WERI-Rb-1 (cell line): ENCODE results near the gene MEGF9.

Experiments
- DNase-seq: peaks from one replicate; pipeline ENCODE4 v3.0.0-alpha.2; 2020
- H3K27ac ChIP-seq: fragments of 250-450 bp; sonication (Bioruptor Pico); 2 replicates; pipeline ENCODE4 v1.5.1; 2020; ENCODE audit warnings: mild to moderate bottlenecking, moderate library complexity
- H3K27me3 ChIP-seq: fragments of 250-450 bp; sonication (Bioruptor Pico); 2 replicates; pipeline ENCODE4 v1.5.1; 2021; ENCODE audit warnings: mild to moderate bottlenecking, low read depth, moderate library complexity; ENCODE audit not compliant: insufficient read depth, severe bottlenecking
- H3K36me3 ChIP-seq: fragments of 250-450 bp; sonication (Bioruptor Pico); 2 replicates; pipeline ENCODE4 v1.5.1; 2020; ENCODE audit warnings: mild to moderate bottlenecking, moderate library complexity
- H3K4me3 ChIP-seq: 2 replicates; pipeline ENCODE4 v1.5.1; 2011; ENCODE audit warnings: low read depth, mild to moderate bottlenecking, control low read depth, low read length
- H3K9me3 ChIP-seq: fragments of 250-450 bp; sonication (Bioruptor Pico); 2 replicates; pipeline ENCODE4 v1.5.1; 2021; ENCODE audit warnings: mild to moderate bottlenecking, moderate library complexity; ENCODE audit not compliant: severe bottlenecking
- CTCF ChIP-seq: IDR thresholded peaks from 2 replicates; pipeline ENCODE4 v1.5.1; 2011; ENCODE audit warnings: low read depth, mild to moderate bottlenecking, control low read depth, inconsistent platforms, low read length

The MEGF9 gene

GRCh38 chr9:120659209-120659608 is 55.1 kb downstream of the MEGF9 start:
- DNase-seq, result peak; percentile 20
- Histone ChIP-seq H3K36me3 (no peaks in the 10 kb centered on the region), H3K27ac (no peak overlapping the region), H3K27me3 (no peaks in the 10 kb centered on the region), H3K9me3 (no peaks in the 10 kb centered on the region), H3K4me3 (no peak overlapping the region)
- TF ChIP-seq CTCF, result no peak

- TF ChIP-seq CTCF, result no peak
- Histone ChIP-seq H3K27me3 (no peaks in the 10 kb centered on the region), H3K36me3 (no peaks in the 10 kb centered on the region), H3K4me3 (no peak overlapping the region), H3K27ac (no peak overlapping the region), H3K9me3 (no peaks in the 10 kb centered on the region)
- DNase-seq, result no peak
These were observed 59.2 kb downstream of the MEGF9 start for GRCh38 chr9:120655005-120655622.

GRCh38 chr9:120654272-120654671 is 60.0 kb downstream of the MEGF9 start:
- no peaks in the 10 kb centered on the region for H3K27me3 ChIP-seq
- no peak for DNase-seq
- no peak overlapping the region for H3K27ac ChIP-seq
- no peaks in the 10 kb centered on the region for H3K36me3 ChIP-seq
- H3K4me3 ChIP-seq, result no peak overlapping the region
- no peak for TF ChIP-seq CTCF
- H3K9me3 ChIP-seq, result no peaks in the 10 kb centered on the region

GRCh38 chr9:120653762-120654161 is 60.5 kb downstream of the MEGF9 start:
- DNase-seq, result no peak
- no peak overlapping the region for H3K4me3 ChIP-seq
- no peak overlapping the region for H3K27ac ChIP-seq
- H3K36me3 ChIP-seq, result no peaks in the 10 kb centered on the region
- H3K9me3 ChIP-seq, result no peaks in the 10 kb centered on the region
- no peak for TF ChIP-seq CTCF
- no peaks in the 10 kb centered on the region for H3K27me3 ChIP-seq

- H3K27ac ChIP-seq, result no peak overlapping the region
These were observed 61.3 kb downstream of the MEGF9 start for GRCh38 chr9:120652934-120653333.

More at GRCh38 chr9:120652934-120653333, 61.3 kb downstream of the MEGF9 start:
- no peaks in the 10 kb centered on the region for H3K36me3 ChIP-seq
- TF ChIP-seq CTCF, result no peak
- no peaks in the 10 kb centered on the region for H3K27me3 ChIP-seq
- no peaks in the 10 kb centered on the region for H3K9me3 ChIP-seq
- DNase-seq, result no peak
- H3K4me3 ChIP-seq, result no peak overlapping the region
